ENCODE results near the gene MCOLN1. TPM values are rescaled to one million over a fixed set of nuclear protein-coding genes. Genes with fewer than 3 reads are reported as not detected.

Gene MCOLN1
- polyA plus RNA-seq, 1 of the 3 experiments (the other 2 are of a cell fraction): 28.4 TPM

- TF ChIP-seq ELF1 (IDR thresholded peaks at IDR 0.05) (no peak), TAF1 (IDR thresholded peaks at IDR 0.05; ENCODE audit: borderline replicate concordance, low read depth, low read length) (no peak), USF1 (IDR thresholded peaks at IDR 0.05; ENCODE audit: borderline replicate concordance, low read depth) (no peak), FOXJ3 (CRISPR knock-in tag; IDR thresholded peaks at IDR 0.05) (no peak), ZBTB33 (IDR thresholded peaks at IDR 0.05; ENCODE audit: borderline replicate concordance, low read depth) (no peak), TCF12 (IDR thresholded peaks at IDR 0.05) (no peak)
These were observed 17.5 kb downstream of the MCOLN1 start (continued) for GRCh38 chr19:7539827-7540425.

GRCh38 chr19:7540761-7541474, 18.5 kb downstream of the MCOLN1 start:
- 78% methylated on average over 31 of the region's 39 CpGs for WGBS (ENCODE audit: low lambda C conversion rate)
- POLR2A ChIA-PET: no interaction called here
- peak; percentile 73 for DNase-seq

More at GRCh38 chr19:7540761-7541474, 18.5 kb downstream of the MCOLN1 start:
- Histone ChIP-seq H3K4me2 (no peak overlapping the region), H3F3A (replicated peaks; ENCODE audit: insufficient read depth) (no peaks in the 10 kb centered on the region), H3K9me2 (no peaks in the 10 kb centered on the region), H3K9me3 (no peaks in the 10 kb centered on the region), H2AFZ (ENCODE audit: low read depth) (no peak overlapping the region), H4K20me1 (ENCODE audit: insufficient read depth) (no peaks in the 10 kb centered on the region), H3K27ac (ENCODE audit: low read depth in 2 of 2, low read length in 1 of 2) (no peak overlapping the region), H3K36me3 (replicated peaks in 1 of 2; ENCODE audit: control insufficient read depth in 1 of 2, insufficient read depth in 2 of 2, low read length in 1 of 2) (peaks cover 21 to 40% of the 10 kb centered on the region in 2 experiments), H3K9ac (no peak overlapping the region), H3K27me3 (ENCODE audit: insufficient read depth) (no peaks in the 10 kb centered on the region), H3K79me2 (ENCODE audit: insufficient read depth) (peaks cover 3% of the 10 kb centered on the region), H3K4me1 (ENCODE audit: control insufficient read depth in 1 of 2, insufficient read depth in 2 of 2, low read depth in 1 of 2, low read length in 1 of 2) (peaks cover 0 to 4% of the 10 kb centered on the region in 2 experiments; a peak in 2 of 4 replicates), H3K4me3 (ENCODE audit: low read depth in 2 of 2, low read length in 1 of 2) (no peak overlapping the region)
- TF ChIP-seq PBX3 (IDR thresholded peaks at IDR 0.05) (0 out of 2 replicates have a peak, but pooled peaks have one; percentile 13), FOXJ3 (CRISPR knock-in tag; IDR thresholded peaks at IDR 0.05) (no peak), TCF12 (IDR thresholded peaks at IDR 0.05) (peak; percentile 28; the same call in 1 of the 2 replicates), USF1 (IDR thresholded peaks at IDR 0.05; ENCODE audit: borderline replicate concordance, low read depth) (peak; percentile 20; the same call in 1 of the 2 replicates)
- CTCF ChIA-PET: interaction anchor here (1.5 kb wide), 1 partner anchor 27 kb away, joined by 5 read pairs; no protein-coding TSS in a partner anchor

Data from SK-N-SH (cell line).